Mucosa of rectum (tissue), 2 donors: ENCODE data around the gene CFAP299.

Experiments used
- H3K27ac ChIP-seq, 2 donors: one replicate each; pipeline ENCODE4 v1.7.0; 2013; ENCODE audit warnings: inconsistent platforms in 2 of 2, low read depth in 2 of 2, low read length in 2 of 2
- H3K27me3 ChIP-seq, 2 donors: one replicate each; pipeline ENCODE4 v1.7.0; 2013; ENCODE audit warnings: low read length in 2 of 2; ENCODE audit not compliant: control insufficient read depth in 2 of 2, insufficient read depth in 2 of 2
- H3K36me3 ChIP-seq, 2 donors: one replicate each; pipeline ENCODE4 v1.7.0; 2013; ENCODE audit warnings: low read length in 2 of 2; ENCODE audit not compliant: control insufficient read depth in 2 of 2, insufficient read depth in 2 of 2
- H3K4me1 ChIP-seq, 2 donors: one replicate each; pipeline ENCODE4 v1.7.0; 2013; ENCODE audit warnings: low read length in 2 of 2, mild to moderate bottlenecking in 1 of 2; ENCODE audit not compliant: control insufficient read depth in 2 of 2, insufficient read depth in 2 of 2
- H3K4me3 ChIP-seq, 2 donors: one replicate each; pipeline ENCODE4 v1.7.0; 2013; ENCODE audit warnings: low read length in 2 of 2
- H3K9ac ChIP-seq, 2 donors: one replicate each; pipeline ENCODE4 v1.7.0; 2013; ENCODE audit warnings: low read length in 2 of 2, low read depth in 1 of 2, mild to moderate bottlenecking in 1 of 2
- H3K9me3 ChIP-seq, 2 donors: one replicate each; pipeline ENCODE4 v1.7.0; 2013; ENCODE audit warnings: low read length in 2 of 2; ENCODE audit not compliant: control insufficient read depth in 2 of 2
- donor health status: healthy.
- donor health status: Normal muscosa, but diverticular disease.

CFAP299 gene

GRCh38 chr4:80459918-80460473, 124.5 kb downstream of the CFAP299 start:
- Histone ChIP-seq H3K27me3 (no peaks in the 10 kb centered on the region), H3K36me3 (no peaks in the 10 kb centered on the region), H3K27ac (no peak overlapping the region), H3K9me3 (no peaks in the 10 kb centered on the region), H3K4me1 (no peaks in the 10 kb centered on the region), H3K9ac (no peak overlapping the region), H3K4me3 (no peak overlapping the region)

DNA sequence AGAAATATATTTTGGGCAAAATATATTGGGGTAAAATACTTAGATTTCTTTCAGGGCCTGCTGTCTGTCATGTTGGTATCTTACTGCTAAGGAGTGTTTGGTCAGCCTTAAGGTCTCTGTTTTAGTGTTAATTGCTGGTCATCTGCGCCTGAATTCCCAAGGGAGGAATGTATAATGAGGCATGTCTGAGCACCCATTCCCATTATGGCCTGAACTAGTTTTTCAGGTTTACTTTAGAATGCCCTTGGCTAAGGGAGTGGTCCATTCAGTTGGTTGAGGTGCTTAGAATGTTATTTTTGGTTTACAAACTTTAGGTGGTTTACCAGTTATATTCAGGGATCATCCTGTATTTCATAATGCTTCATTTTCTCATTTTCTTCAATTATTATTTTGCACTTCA, 125.9 kb downstream of the CFAP299 start:
- Histone ChIP-seq H3K27ac (no peak overlapping the region), H3K9me3 (no peaks in the 10 kb centered on the region), H3K27me3 (no peaks in the 10 kb centered on the region), H3K9ac (no peak overlapping the region), H3K36me3 (no peaks in the 10 kb centered on the region), H3K4me1 (no peaks in the 10 kb centered on the region), H3K4me3 (no peak overlapping the region)

DNA sequence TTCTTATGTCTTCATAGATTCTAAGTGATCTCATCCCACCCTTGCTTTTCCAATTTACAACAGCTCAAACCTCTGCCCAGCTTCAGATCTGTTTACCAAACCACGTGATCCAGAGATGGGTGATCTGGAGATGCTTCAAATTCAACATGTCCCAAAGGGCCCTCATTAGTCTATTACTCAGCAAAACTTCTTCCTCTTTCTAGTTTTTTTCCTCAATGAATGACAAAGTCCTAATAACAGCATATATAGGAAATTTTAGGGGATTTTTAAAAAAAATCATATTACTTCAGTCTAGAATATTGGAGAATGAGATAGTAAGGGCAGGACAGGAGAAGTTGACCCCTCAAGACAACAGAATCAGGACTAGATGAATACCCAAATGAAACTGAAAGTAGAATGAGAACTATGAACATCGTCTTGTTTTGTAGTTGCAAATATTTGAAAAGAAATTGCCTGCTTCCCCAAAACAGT, 127.1 kb downstream of the CFAP299 start:
- H3K9ac ChIP-seq, result no peak overlapping the region
- no peaks in the 10 kb centered on the region for H3K9me3 ChIP-seq
- H3K4me1 ChIP-seq, result no peaks in the 10 kb centered on the region
- H3K27ac ChIP-seq, result no peak overlapping the region
- no peaks in the 10 kb centered on the region for H3K36me3 ChIP-seq
- H3K4me3 ChIP-seq, result peak overlapping the region; percentile 3 to 48
- H3K27me3 ChIP-seq, result no peaks in the 10 kb centered on the region

DNA sequence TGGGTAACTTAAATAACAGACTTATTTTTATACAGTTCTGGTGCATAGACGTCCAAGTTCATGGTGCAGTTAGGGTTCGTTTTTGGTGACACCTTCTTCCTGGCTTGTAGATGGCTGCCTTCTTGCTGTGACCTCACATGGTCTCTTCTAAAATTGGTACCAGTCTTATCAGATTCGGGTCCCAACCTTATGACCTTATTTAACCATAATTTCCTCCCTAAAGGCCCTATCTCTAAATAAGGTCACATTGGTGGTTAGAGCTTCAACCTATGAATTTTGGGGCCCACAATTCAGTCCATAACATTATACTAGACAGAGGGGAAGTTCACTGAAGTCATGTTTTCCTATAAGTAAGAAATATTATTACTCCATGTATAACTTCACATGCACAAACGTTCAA, 128.0 kb downstream of the CFAP299 start:
- no peak overlapping the region for H3K27ac ChIP-seq
- no peak overlapping the region for H3K9ac ChIP-seq
- H3K4me1 ChIP-seq, result no peaks in the 10 kb centered on the region

GRCh38 chr4:80465238-80465637, 129.7 kb downstream of the CFAP299 start:
- H3K27ac ChIP-seq, result no peak overlapping the region
- no peaks in the 10 kb centered on the region for H3K27me3 ChIP-seq
- no peaks in the 10 kb centered on the region for H3K9me3 ChIP-seq

More for the DNA sequence above, 128.0 kb downstream of the CFAP299 start:
- Histone ChIP-seq H3K27me3 (no peaks in the 10 kb centered on the region), H3K4me3 (no peak overlapping the region), H3K36me3 (no peaks in the 10 kb centered on the region), H3K9me3 (no peaks in the 10 kb centered on the region)

DNA sequence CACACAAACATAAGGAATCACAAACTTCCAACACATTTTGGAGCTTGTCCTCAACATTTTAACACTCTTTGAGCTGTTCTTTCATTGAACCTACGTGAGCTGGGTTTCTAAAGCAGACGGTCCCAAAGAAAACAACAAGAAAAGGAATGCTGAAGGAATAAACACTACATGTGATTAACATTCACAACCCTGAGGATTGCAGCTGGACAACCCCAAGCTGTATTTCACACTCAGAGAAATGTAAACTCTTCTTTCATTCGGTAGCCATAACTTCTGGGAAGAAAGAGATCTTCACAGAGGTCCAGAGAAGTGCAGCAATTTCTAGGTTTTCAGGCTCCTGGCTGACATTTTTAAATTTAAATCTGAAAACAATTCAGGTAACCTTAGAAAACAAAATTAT, 130.2 kb downstream of the CFAP299 start:
- Histone ChIP-seq H3K9me3 (no peaks in the 10 kb centered on the region), H3K27me3 (no peaks in the 10 kb centered on the region), H3K27ac (no peak overlapping the region), H3K4me1 (no peaks in the 10 kb centered on the region), H3K9ac (no peak overlapping the region), H3K4me3 (no peak overlapping the region), H3K36me3 (no peaks in the 10 kb centered on the region)

More at GRCh38 chr4:80465238-80465637, 129.7 kb downstream of the CFAP299 start:
- Histone ChIP-seq H3K4me3 (no peak overlapping the region), H3K9ac (no peak overlapping the region), H3K4me1 (no peaks in the 10 kb centered on the region), H3K36me3 (no peaks in the 10 kb centered on the region)

- Histone ChIP-seq H3K36me3 (no peaks in the 10 kb centered on the region), H3K9ac (no peak overlapping the region), H3K4me1 (no peaks in the 10 kb centered on the region), H3K27me3 (no peaks in the 10 kb centered on the region), H3K9me3 (no peaks in the 10 kb centered on the region), H3K27ac (no peak overlapping the region), H3K4me3 (no peak overlapping the region)
Measured at GRCh38 chr4:80466618-80467017, 131.1 kb downstream of the CFAP299 start.

- H3K4me3 ChIP-seq, result peak overlapping the region; percentile 28 to 37
- no peaks in the 10 kb centered on the region for H3K36me3 ChIP-seq
- no peaks in the 10 kb centered on the region for H3K4me1 ChIP-seq
- H3K9ac ChIP-seq, result peak overlapping the region in 1 of 2 donors; percentile 12
- no peak overlapping the region for H3K27ac ChIP-seq
- no peaks in the 10 kb centered on the region for H3K27me3 ChIP-seq
- no peaks in the 10 kb centered on the region for H3K9me3 ChIP-seq
Measured at GRCh38 chr4:80471756-80472155, 136.2 kb downstream of the CFAP299 start.

DNA sequence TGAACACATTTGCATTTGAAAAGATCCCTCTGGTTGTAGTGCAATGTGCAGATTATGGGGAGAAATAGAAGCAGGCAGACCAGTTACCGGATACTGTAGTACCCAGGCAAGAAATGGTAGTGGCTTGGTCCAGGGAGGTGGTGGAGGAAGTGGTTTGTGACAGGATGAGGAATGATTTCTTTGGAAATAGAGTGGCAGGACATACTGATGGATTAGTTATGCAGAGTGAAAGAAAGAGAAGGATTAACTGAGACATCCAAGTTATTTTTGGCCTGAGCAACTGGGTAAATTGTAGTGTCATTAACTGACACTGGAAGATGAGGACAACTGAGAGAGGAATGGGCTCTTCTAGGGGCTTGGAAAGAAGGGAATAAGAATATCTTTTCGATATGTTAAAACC, 139.7 kb downstream of the CFAP299 start:
- no peak overlapping the region for H3K4me3 ChIP-seq
- H3K4me1 ChIP-seq, result no peaks in the 10 kb centered on the region
- no peak overlapping the region for H3K9ac ChIP-seq
- no peaks in the 10 kb centered on the region for H3K36me3 ChIP-seq
- H3K9me3 ChIP-seq, result no peaks in the 10 kb centered on the region
- no peak overlapping the region for H3K27ac ChIP-seq
- H3K27me3 ChIP-seq, result no peaks in the 10 kb centered on the region

DNA sequence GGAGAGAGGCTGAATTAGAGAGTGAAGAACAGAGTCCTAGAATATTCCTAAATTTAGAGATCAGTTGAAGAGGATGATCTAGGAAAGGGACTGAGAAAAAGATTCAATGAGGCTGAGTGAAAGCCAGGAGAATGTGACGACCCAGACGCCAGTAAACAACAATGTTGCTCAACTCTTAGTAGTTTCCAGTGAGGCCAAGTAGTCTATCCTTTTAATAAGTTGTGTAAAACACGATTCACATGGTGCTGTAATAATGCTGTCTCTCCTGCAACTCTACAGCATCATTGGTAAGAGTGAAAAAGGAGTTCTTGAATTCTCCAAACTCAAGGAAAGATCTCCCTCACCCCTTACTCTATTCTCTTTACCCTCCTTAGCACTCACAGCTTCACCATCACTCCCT, 140.3 kb downstream of the CFAP299 start:
- Histone ChIP-seq H3K4me3 (no peak overlapping the region), H3K9me3 (no peaks in the 10 kb centered on the region), H3K36me3 (no peaks in the 10 kb centered on the region), H3K27me3 (no peaks in the 10 kb centered on the region), H3K27ac (no peak overlapping the region), H3K9ac (no peak overlapping the region), H3K4me1 (no peaks in the 10 kb centered on the region)

DNA sequence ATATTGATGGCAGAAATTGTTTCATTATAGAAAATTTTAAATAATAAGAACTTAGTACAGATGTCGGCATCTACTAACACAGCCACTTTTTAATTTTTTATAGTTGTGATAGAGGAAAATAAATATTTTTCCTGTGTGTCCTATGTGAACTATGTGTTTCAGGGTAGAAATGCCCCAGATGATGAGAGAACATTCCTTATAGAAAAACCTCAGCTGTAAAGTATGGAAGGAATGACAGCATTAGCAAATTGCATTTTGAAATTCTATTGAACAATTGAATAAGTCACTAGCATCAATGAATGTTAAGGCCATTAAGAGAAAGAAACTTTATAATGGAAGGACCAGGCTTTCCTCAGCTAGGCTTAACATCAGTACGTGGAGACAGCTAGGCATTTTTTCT, 149.2 kb downstream of the CFAP299 start:
- Histone ChIP-seq H3K27me3 (no peaks in the 10 kb centered on the region), H3K4me3 (no peak overlapping the region), H3K36me3 (no peaks in the 10 kb centered on the region), H3K9ac (no peak overlapping the region), H3K27ac (no peak overlapping the region), H3K9me3 (no peaks in the 10 kb centered on the region), H3K4me1 (no peaks in the 10 kb centered on the region)
